T-helper 1 cell (primary cell): Measurements from ENCODE around the gene CDYL2.
"Not testable (repeated sequence)": the region's sequence is repeated elsewhere in the genome, so short reads cannot be mapped to it uniquely, and the experiment has no call there.

Experiments
- DNase-seq, 5 donors: peaks; one replicate each; pipeline ENCODE4 v3.0.0-alpha.2; 2012 to 2020

CDYL2 gene

DNA sequence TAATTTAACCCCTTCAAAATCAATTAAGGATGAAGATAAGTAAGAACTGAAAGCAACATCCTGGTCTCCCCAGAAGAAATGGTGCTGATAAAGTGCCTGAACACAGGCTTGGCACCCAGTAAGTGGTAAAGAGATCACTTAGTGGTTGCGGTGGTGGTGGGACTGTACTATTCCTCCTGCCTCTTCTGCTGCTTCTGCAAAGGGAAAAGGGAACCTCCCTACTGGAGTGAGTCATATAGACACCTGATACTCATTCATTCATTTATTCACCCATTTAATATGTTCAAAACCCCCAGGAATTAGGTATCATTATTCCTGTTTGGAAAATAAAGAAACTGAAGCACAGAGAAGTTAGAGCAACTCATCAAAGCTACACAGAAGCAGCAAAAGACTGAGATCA, 60.6 kb downstream of the CDYL2 start:
- peak in 1 of 5 donors; percentile 14 for DNase-seq

DNA sequence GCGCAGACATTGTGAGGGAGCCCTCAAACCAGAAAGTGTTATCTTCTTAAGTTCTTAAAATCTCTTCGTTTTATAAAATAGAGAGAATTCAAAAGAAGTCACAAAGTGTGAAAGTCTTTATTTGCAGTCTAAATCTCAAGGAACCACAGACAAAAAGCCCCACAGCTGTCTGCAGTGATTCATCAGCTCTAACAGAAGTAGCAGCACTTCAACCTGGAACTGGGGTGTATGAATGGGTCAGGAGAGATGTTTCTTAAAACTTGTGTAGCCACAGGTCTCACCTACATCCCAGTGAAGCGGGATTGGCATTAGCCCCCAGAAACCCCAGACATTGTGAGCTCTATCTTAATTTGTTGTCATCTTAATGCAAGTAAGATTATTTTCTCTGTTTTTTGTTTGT, 61.1 kb downstream of the CDYL2 start:
- peak in 1 of 5 donors; percentile 27 for DNase-seq

- DNase-seq, result no peak
These were observed 62.1 kb downstream of the CDYL2 start for GRCh38 chr16:80742331-80742730.

DNA sequence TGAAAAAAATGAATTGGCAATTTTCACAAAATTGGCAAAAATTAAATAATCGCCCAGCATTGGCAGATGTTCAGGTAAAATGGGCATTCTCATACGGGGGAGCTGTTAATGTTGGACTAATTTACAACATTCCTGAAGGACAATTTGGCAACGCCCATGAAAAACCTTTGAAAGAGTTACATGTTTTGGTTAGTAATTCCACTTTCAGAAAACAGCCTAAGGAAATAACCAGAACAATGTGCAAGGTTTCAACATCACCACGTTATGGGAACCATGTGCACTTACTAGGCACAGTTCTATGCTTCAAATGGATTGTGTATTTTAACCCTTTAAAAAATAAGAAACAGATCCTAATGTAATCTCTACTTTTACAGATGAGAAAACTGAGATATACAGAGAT, 62.7 kb downstream of the CDYL2 start:
- DNase-seq, result no peak

DNA sequence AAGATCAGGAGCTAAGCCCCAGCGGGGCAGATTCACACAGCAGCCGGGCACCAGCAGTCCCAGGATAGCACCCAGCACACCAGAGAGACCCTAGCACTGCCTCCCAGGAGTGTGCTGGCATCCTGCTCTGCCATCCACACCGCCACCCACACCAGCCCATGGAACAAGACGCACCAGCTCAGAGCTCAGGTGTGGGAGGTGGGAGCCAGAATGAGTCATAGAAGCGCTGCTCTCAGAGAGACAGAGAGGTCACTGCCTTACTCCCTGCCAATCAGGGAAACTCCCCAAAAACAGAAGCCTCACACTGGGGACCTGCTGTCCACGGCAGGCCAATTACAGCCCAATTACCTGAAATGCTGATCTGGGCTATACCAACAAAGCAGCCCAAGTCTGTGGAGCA, 64.9 kb downstream of the CDYL2 start:
- DNase-seq, result peak in 1 of 5 donors; percentile 22

DNA sequence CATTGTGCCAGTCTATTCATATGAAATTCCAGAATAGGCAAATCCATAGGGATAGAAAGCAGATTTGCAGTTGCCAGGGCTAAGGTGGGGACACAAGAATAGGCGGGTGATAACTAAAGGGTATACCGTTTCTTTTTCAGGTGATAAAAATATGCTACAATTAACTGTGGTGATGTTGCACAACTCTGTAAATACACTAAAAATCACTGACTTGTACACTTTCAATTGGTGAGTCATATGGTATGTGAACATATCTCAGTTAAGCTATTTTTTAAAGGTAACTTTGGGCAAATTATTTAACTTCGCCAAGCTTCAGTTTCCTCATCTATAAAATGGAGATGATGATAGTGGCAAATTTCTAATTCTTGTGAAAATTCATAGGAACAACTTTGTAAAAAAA, 65.9 kb downstream of the CDYL2 start:
- DNase-seq, result no peak

DNA sequence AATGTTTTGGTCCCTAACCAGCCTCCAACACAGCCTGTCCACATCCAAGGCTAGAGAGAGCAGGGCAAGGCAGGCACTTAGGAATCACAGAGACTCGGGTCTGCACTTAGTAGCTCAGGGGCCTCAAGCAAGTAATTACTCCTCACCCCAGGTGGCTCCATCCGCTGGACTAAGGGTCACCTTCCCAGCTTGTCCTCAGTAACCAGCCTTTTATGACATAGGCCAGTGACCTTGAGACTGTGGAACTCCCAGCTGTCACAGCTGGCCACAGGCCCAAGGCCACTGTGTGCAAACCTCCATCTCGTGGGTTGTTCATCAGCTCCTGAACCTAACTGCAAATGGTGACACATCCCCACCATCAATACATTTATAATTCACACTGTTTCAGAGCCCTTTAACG, 68.6 kb downstream of the CDYL2 start:
- DNase-seq, result no peak

- DNase-seq, result peak in 1 of 5 donors; percentile 39
These were observed 71.0 kb downstream of the CDYL2 start for GRCh38 chr16:80733407-80733806.

DNA sequence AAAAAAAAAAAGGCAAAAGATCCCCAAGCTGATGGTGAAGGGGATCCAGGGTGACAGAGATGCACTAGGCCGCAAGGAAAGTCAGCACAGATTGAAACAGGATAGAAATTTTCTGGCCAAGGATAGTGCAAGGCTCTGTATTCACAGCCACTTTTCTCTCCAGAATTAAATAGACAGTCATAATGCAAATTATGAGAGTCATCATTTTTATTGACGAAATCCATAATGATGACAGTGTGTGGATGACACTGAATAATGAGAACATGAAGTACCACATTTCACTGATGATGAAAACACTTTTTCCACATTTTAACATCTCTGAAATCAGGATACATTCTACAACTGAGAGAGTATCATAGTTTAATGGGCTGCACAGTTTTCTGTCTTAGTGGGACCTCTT, 72.5 kb downstream of the CDYL2 start:
- DNase-seq, result no peak

DNA sequence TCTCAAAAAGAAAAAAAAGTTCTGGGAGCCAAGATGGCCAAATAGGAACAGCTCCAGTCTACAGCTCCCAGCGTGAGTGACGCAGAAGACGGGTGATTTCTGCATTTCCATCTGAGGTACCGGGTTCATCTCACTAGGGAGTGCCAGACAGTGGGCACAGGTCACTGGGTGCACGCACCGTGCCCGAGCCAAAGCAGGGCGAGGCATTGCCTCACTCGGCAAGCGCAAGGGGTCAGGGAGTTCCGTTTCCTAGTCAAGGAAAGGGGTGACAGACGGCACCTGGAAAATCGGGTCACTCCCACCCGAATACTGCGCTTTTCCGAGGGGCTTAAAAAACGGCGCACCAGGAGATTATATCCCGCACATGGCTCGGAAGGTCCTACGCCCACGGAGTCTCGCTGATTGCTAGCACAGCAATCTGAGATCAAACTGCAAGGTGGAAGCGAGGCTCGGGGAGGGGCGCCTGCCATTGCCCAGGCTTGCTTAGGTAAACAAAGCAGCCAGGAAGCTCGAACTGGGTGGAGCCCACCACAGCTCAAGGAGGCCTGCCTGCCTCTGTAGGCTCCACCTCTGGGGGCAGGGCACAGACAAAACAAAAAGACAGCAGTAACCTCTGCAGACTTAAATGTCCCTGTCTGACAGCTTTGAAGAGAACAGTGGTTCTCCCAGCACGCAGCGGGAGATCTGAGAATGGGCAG, 77.2 kb downstream of the CDYL2 start:
- not testable (repeated sequence) for DNase-seq

DNA sequence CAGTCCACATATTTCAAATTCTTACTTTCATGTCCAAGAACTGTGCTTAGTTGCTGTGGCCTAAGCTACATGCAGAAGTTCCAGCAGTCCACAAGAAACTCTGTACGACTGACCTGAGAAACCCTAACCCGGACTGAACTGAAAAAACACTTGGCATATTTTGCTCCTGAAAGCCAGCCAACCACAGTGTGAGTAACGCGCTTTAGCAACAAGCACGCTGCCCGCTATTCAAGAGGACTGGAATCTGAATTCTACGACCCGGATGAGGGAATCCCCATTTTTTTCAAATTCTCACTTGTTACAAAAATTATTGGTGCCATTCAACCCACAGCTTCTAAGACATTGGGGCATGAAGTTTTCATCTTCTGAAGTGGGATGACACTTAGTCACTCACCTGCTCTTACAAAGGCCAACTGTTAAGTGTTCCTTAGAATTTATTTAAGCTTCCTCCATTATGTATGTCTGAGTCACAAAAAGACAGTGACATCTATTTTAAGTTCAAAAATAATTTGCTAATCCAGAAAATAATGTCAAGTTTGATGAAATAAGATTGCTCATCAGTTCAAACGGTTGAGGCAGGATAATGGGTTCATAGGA, 78.7 kb downstream of the CDYL2 start:
- DNase-seq, result no peak

- no peak for DNase-seq
These were observed 80.4 kb downstream of the CDYL2 start for GRCh38 chr16:80723981-80724380.

DNA sequence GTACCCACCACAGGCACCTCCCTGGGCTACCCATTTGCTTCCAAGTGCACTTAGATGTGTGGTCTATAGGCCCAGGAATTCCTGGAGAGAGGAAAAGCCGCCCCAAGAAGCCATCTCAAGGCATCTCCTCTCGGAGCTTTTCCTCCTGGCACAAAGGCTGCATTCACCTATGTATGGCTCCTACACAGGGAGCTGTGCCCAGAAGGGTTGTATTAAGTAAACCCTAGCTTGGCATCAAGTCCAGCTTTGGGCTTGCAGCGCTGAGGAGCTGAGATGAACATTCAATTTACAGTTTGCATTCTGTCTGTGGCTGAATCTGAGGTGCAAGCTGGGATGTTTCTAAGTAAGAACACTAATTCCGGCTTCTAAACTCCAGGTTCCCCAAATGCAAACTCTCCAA, 81.3 kb downstream of the CDYL2 start:
- DNase-seq, result no peak

- no peak for DNase-seq
These were observed 83.5 kb downstream of the CDYL2 start for GRCh38 chr16:80720804-80721371.

- DNase-seq, result peak in 1 of 5 donors; percentile 58
These were observed 84.8 kb downstream of the CDYL2 start for GRCh38 chr16:80719573-80719972.

GRCh38 chr16:80718480-80719220, 85.7 kb downstream of the CDYL2 start:
- DNase-seq, result no peak

DNA sequence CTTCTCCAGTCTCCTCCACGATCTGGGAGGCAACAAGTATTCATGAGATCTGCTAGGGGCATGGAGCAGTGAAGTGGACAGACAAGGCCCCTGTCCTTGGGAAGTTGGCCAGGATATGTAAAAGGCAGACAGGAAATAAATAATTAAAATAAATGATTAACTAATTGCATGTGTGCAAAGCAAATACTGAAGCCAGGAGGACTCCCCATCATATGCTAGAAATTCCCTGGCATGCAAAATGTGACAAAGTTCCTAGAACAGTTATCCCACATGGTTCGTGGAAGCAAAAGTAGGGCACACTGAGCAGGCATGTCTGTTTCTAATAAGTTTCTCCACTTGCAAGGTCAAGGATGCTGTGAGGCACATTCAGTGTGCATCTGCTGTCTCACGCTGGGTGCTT, 86.8 kb downstream of the CDYL2 start:
- DNase-seq, result no peak

- DNase-seq, result no peak
These were observed 87.7 kb downstream of the CDYL2 start for GRCh38 chr16:80716564-80717139.

DNA sequence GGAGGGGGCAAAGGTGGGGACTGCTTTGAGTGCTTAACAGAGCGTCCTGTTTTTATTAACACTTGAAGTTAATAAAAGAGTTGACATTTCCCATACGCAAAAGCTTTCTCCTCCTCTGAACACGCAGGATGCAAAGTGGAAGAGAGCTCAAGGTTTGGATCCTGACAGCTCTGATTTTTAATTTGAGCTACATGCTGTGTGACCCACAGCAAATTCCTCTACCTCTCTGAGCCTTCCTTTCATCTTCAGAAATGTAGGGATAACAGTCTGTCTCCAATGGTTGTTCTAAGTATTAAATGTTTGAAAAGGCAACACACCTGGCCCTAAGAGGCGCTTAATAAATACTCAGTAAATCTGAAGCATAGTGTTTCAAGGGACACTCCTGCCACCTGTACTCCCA, 93.0 kb downstream of the CDYL2 start:
- no peak for DNase-seq

- DNase-seq, result no peak
These were observed 93.5 kb downstream of the CDYL2 start for GRCh38 chr16:80710918-80711317.

- no peak for DNase-seq
These were observed 95.6 kb downstream of the CDYL2 start for GRCh38 chr16:80708823-80709222.

DNA sequence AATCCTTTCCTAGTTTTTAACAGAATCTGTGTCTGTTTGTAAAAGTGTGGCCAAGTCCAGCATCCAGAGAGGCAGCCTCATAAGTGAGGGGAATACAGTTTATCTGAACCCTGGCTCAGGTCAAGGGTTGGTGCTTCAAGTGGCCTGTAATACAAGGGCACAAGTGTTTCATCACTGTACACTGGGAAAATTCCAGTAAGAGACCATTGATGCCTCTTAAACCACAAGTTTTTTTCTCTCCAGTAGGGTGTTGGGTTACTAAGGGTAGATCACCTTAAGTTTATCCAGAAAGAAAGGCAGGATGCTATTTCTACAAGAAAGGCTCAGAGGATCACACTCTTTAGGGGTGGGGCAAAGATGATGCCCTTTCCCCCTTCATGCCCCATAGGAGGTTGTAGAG, 96.7 kb downstream of the CDYL2 start:
- DNase-seq, result no peak

- no peak for DNase-seq
These were observed 98.8 kb downstream of the CDYL2 start for GRCh38 chr16:80705596-80705995.
